NB4 (cell line): Measurements from ENCODE around the gene NDUFC2.

Experiments used
- DNase-seq: peaks from one replicate; pipeline ENCODE4 v3.0.0; 2010; ENCODE audit warnings: low read depth
- H3K4me3 ChIP-seq: one replicate; pipeline ENCODE4 v1.5.1; 2011; ENCODE audit warnings: mild to moderate bottlenecking, low read depth, low read length, moderate library complexity
- MYC ChIP-seq: IDR thresholded peaks from 2 replicates; pipeline ENCODE4 v1.6.1; 2011; ENCODE audit warnings: low read depth, low read length
- POLR2A ChIP-seq: IDR thresholded peaks from 2 replicates; pipeline ENCODE4 v1.6.1; 2011; ENCODE audit warnings: mild to moderate bottlenecking; ENCODE audit not compliant: insufficient read length; ENCODE audit errors: extremely low read depth
- TF ChIP-seq, protein P1 (sequence below): IDR thresholded peaks from one replicate; pipeline ENCODE4 v1.5.1; 2012; ENCODE audit warnings: low read depth, low read length
- TF ChIP-seq, protein P2 (sequence below): IDR thresholded peaks from 2 replicates; pipeline ENCODE4 v1.6.1; 2011; ENCODE audit warnings: low read depth, low read length

NDUFC2 gene

DNA sequence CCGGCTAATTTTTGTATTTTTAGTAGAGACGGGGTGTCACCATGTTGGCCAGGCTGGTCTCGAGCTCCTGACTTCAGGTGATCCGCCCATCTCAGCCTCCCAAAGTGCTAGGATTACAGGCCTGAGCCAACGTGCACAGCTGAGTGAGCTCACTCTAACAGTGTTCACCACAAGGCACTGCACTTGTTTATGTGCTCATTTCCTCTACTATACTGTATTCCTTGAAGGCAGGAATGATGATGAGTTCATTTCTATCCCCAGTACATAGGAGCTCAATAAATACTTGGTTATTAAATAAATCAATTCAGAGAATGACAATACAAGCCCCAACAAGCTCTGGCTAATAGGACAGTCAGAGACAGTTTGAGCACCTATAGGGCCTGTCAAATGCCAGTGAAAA lies 30.7 kb upstream of the NDUFC2 start:
- no peak for DNase-seq
- no peak overlapping the region for H3K4me3 ChIP-seq
- TF ChIP-seq, protein P1, sequence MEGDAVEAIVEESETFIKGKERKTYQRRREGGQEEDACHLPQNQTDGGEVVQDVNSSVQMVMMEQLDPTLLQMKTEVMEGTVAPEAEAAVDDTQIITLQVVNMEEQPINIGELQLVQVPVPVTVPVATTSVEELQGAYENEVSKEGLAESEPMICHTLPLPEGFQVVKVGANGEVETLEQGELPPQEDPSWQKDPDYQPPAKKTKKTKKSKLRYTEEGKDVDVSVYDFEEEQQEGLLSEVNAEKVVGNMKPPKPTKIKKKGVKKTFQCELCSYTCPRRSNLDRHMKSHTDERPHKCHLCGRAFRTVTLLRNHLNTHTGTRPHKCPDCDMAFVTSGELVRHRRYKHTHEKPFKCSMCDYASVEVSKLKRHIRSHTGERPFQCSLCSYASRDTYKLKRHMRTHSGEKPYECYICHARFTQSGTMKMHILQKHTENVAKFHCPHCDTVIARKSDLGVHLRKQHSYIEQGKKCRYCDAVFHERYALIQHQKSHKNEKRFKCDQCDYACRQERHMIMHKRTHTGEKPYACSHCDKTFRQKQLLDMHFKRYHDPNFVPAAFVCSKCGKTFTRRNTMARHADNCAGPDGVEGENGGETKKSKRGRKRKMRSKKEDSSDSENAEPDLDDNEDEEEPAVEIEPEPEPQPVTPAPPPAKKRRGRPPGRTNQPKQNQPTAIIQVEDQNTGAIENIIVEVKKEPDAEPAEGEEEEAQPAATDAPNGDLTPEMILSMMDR: no peak
- TF ChIP-seq, protein P2, sequence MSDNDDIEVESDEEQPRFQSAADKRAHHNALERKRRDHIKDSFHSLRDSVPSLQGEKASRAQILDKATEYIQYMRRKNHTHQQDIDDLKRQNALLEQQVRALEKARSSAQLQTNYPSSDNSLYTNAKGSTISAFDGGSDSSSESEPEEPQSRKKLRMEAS: no peak
- TF ChIP-seq MYC (no peak), POLR2A (no peak)

DNA sequence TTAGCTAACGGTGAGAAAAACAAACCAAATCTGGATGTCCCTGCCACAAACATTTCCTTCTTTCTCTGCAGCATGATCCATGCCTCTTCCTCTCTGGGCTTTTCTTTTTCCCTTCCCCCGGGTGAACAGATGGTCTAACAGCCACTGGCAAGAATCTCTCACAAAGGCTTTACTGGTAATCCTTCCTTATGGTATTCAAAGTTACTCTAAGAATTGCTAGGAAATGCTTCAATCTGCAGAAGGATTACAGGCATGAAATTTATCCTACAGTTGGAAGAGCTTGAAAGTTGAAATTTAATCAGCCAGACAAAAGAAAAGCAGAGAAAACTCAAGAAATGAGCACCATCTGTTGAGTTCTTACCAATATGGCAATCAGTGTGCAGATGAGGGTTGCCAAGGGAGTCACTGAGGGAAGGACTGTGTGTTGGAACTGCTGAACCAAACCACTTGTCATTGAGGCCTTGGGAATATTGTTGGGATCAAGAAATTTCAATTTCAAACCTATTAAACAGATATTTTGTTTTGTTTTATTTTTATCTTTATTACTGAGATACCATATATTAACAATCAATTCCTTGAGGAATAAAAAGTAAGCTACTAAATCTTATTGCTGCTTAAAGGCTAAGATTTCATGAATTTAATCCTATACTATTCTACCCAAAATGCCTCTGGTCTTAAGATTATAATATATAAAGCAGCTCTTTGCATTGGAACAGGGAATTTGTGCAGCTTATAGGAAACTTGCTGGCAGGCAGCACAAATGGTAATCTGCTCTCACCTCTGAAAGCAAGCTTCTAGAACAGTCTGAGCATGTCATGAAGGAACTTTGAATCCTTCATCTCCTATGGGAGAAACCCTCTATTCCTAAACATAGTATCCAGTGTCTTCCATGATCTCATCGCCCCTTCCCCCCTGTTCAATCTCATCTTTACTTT lies 29.7 kb upstream of the NDUFC2 start:
- DNase-seq: no peak
- H3K4me3 ChIP-seq: no peak overlapping the region
- TF ChIP-seq, protein P1: no peak
- TF ChIP-seq POLR2A: no peak

DNA sequence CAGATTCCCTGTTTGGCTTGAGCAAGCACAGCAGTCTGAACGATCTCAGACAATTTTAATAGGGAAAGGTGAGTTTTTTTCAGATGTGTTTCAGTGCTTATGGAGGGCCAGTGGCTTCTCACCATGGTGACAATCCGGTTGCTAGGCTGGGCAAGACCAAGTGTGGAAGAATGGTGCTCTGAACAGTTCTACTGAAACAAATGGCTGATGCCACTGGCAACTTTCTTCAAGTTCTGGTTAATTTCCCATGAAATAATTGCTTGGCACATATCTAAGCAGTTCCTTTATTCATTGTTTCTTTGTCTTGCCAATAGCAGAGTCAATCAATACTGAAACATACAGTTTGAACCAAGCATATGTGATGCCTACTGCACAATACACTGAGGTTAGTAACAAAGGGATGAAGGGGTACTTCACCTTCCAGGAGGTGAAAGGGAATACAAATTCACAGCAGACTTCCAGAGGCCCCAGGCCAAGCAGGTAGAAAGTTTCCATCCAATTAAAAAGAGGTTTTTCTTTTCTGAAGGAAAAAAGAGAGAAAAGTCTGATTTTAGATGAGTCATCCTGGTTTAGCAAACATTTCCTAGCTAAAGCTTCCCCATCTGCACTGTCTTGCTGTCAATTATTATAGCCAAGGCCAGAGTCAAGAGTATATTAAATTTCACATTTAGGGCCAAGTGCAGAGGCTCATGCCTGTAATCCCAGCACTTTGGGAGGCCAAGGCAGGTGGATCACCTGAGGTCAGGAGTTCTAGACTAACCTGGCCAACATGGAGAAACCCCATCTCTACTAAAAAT lies 21.2 kb upstream of the NDUFC2 start:
- no peak for DNase-seq
- H3K4me3 ChIP-seq: no peak overlapping the region
- TF ChIP-seq, protein P1: no peak
- TF ChIP-seq, protein P2: no peak
- TF ChIP-seq POLR2A (no peak), MYC (no peak)

DNA sequence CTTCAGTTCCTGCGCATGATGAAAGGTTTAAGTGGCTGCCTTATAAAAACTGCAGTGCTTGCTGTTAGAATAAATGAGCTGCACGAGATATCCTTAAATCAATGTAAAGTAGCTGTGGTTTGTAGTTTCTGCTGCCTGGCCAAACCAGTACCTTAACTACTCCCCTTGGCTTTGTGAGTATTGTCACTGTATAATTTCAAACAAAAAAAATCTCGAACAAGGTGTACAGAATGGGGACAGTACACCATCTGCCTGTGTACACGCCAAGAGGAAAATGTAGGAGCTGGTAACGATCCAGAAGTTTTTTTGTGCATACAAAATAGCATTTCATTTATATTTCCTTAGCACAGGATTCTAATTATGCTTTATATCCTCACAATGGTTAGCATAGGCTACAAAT lies 20.6 kb upstream of the NDUFC2 start:
- DNase-seq: no peak
- TF ChIP-seq POLR2A (no peak), MYC (no peak)
- TF ChIP-seq, protein P1: no peak
- TF ChIP-seq, protein P2: no peak
- no peak overlapping the region for H3K4me3 ChIP-seq

DNA sequence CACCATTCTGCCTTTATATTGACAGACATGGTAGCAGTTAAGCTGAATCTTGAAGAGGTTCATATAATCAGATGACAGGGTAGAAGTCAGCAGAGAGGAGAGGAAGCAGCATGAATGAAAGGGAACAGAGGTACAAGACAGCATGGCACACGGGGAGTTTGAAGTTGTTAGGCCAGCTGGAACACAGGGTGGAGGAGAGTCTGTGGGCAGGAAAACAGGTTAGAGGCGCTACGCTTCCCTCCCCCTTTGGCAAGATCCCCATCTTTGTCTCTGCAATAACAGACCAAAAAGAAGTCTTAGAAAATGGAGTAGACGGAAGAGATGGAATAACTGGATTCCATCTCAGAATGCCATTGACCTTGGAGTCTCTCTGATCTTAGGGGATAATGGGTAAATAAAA lies 20.0 kb upstream of the NDUFC2 start:
- no peak for DNase-seq

More for the DNA sequence above, 20.0 kb upstream of the NDUFC2 start:
- H3K4me3 ChIP-seq: no peak overlapping the region
- TF ChIP-seq, protein P1: no peak
- TF ChIP-seq MYC (no peak), POLR2A (no peak)
- TF ChIP-seq, protein P2: no peak
